ENCODE measurements around the gene NIBAN1.

NIBAN1 gene

GRCh38 chr1:184953600-184954219, 20.6 kb downstream of the NIBAN1 start:
- no peak for DNase-seq (ENCODE audit: low read depth, low spot score)
- Histone ChIP-seq H3K27ac (no peak overlapping the region), H3K4me3 (no peak overlapping the region), H3K9ac (ENCODE audit: insufficient read length) (no peak overlapping the region), H3K36me3 (ENCODE audit: insufficient read depth, low read length) (peaks cover 5% of the 10 kb centered on the region; the same call in 1 of the 2 replicates), H3K9me3 (ENCODE audit: low read depth, low read length) (no peaks in the 10 kb centered on the region)
- TF ChIP-seq FOXP2 (optimal IDR thresholded peaks at IDR 0.05; ENCODE audit: control extremely low read depth, extremely low read length, insufficient read depth) (no peak), POLR2AphosphoS5 (IDR thresholded peaks at IDR 0.05; ENCODE audit: borderline replicate concordance, low read depth, low read length) (no peak), EZH2 (IDR thresholded peaks at IDR 0.05) (no peak)

GRCh38 chr1:184952428-184952827, 21.9 kb downstream of the NIBAN1 start:
- Histone ChIP-seq H3K9ac (ENCODE audit: insufficient read length) (no peak overlapping the region), H3K36me3 (ENCODE audit: insufficient read depth, low read length) (peaks cover 5% of the 10 kb centered on the region; the same call in 1 of the 2 replicates), H3K4me3 (no peak overlapping the region), H3K27ac (no peak overlapping the region), H3K9me3 (ENCODE audit: low read depth, low read length) (no peaks in the 10 kb centered on the region)
- DNase-seq (ENCODE audit: low read depth, low spot score): no peak
- TF ChIP-seq POLR2AphosphoS5 (IDR thresholded peaks at IDR 0.05; ENCODE audit: borderline replicate concordance, low read depth, low read length) (no peak), FOXP2 (optimal IDR thresholded peaks at IDR 0.05; ENCODE audit: control extremely low read depth, extremely low read length, insufficient read depth) (no peak), EZH2 (IDR thresholded peaks at IDR 0.05) (no peak)

- no peak for TF ChIP-seq EZH2 (IDR thresholded peaks at IDR 0.05)
- no peak for TF ChIP-seq POLR2AphosphoS5 (IDR thresholded peaks at IDR 0.05; ENCODE audit: borderline replicate concordance, low read depth, low read length)
- no peak for TF ChIP-seq FOXP2 (optimal IDR thresholded peaks at IDR 0.05; ENCODE audit: control extremely low read depth, extremely low read length, insufficient read depth)
- Histone ChIP-seq H3K9me3 (ENCODE audit: low read depth, low read length) (no peaks in the 10 kb centered on the region), H3K9ac (ENCODE audit: insufficient read length) (no peak overlapping the region), H3K4me3 (no peak overlapping the region), H3K27ac (no peak overlapping the region), H3K36me3 (ENCODE audit: insufficient read depth, low read length) (peaks cover 5% of the 10 kb centered on the region; the same call in 1 of the 2 replicates)
- no peak for DNase-seq (ENCODE audit: low read depth, low spot score)
Observed at GRCh38 chr1:184951788-184952187, 22.5 kb downstream of the NIBAN1 start.

GRCh38 chr1:184950906-184951305, 23.4 kb downstream of the NIBAN1 start:
- no peak overlapping the region for H3K9ac ChIP-seq (ENCODE audit: insufficient read length)
- TF ChIP-seq POLR2AphosphoS5 (IDR thresholded peaks at IDR 0.05; ENCODE audit: borderline replicate concordance, low read depth, low read length) (no peak), FOXP2 (optimal IDR thresholded peaks at IDR 0.05; ENCODE audit: control extremely low read depth, extremely low read length, insufficient read depth) (no peak), EZH2 (IDR thresholded peaks at IDR 0.05) (no peak)
- no peak overlapping the region for H3K27ac ChIP-seq

GRCh38 chr1:184950227-184950626, 24.1 kb downstream of the NIBAN1 start:
- no peak overlapping the region for H3K27ac ChIP-seq
- TF ChIP-seq FOXP2 (optimal IDR thresholded peaks at IDR 0.05; ENCODE audit: control extremely low read depth, extremely low read length, insufficient read depth): no peak
- TF ChIP-seq EZH2 (IDR thresholded peaks at IDR 0.05): no peak
- no peak for TF ChIP-seq POLR2AphosphoS5 (IDR thresholded peaks at IDR 0.05; ENCODE audit: borderline replicate concordance, low read depth, low read length)
- no peak for DNase-seq (ENCODE audit: low read depth, low spot score)
- H3K36me3 ChIP-seq (ENCODE audit: insufficient read depth, low read length): no peaks in the 10 kb centered on the region
- no peaks in the 10 kb centered on the region for H3K9me3 ChIP-seq (ENCODE audit: low read depth, low read length)
- H3K9ac ChIP-seq (ENCODE audit: insufficient read length): no peak overlapping the region
- no peak overlapping the region for H3K4me3 ChIP-seq

More at GRCh38 chr1:184950906-184951305, 23.4 kb downstream of the NIBAN1 start:
- Histone ChIP-seq H3K36me3 (ENCODE audit: insufficient read depth, low read length) (peaks cover 3% of the 10 kb centered on the region; the same call in 1 of the 2 replicates), H3K4me3 (no peak overlapping the region), H3K9me3 (ENCODE audit: low read depth, low read length) (no peaks in the 10 kb centered on the region)
- no peak for DNase-seq (ENCODE audit: low read depth, low spot score)

GRCh38 chr1:184947497-184948256, 26.6 kb downstream of the NIBAN1 start:
- no peak overlapping the region for H3K27ac ChIP-seq

GRCh38 chr1:184945678-184946412, 28.5 kb downstream of the NIBAN1 start:
- DNase-seq (ENCODE audit: low read depth, low spot score): no peak
- no peak overlapping the region for H3K27ac ChIP-seq

More at GRCh38 chr1:184947497-184948256, 26.6 kb downstream of the NIBAN1 start:
- TF ChIP-seq POLR2AphosphoS5 (IDR thresholded peaks at IDR 0.05; ENCODE audit: borderline replicate concordance, low read depth, low read length): no peak
- Histone ChIP-seq H3K9me3 (ENCODE audit: low read depth, low read length) (no peaks in the 10 kb centered on the region), H3K36me3 (ENCODE audit: insufficient read depth, low read length) (peaks cover 7% of the 10 kb centered on the region; the same call in 1 of the 2 replicates), H3K4me3 (no peak overlapping the region), H3K9ac (ENCODE audit: insufficient read length) (no peak overlapping the region)
- DNase-seq (ENCODE audit: low read depth, low spot score): no peak

GRCh38 chr1:184945029-184945428, 29.3 kb downstream of the NIBAN1 start:
- TF ChIP-seq EZH2 (IDR thresholded peaks at IDR 0.05): no peak
- TF ChIP-seq FOXP2 (optimal IDR thresholded peaks at IDR 0.05; ENCODE audit: control extremely low read depth, extremely low read length, insufficient read depth): no peak
- no peak for TF ChIP-seq POLR2AphosphoS5 (IDR thresholded peaks at IDR 0.05; ENCODE audit: borderline replicate concordance, low read depth, low read length)
- no peak overlapping the region for H3K9ac ChIP-seq (ENCODE audit: insufficient read length)
- H3K9me3 ChIP-seq (ENCODE audit: low read depth, low read length): no peaks in the 10 kb centered on the region
- no peak overlapping the region for H3K4me3 ChIP-seq
- DNase-seq (ENCODE audit: low read depth, low spot score): no peak
- H3K27ac ChIP-seq: no peak overlapping the region
- peaks cover 7% of the 10 kb centered on the region; the same call in 1 of the 2 replicates for H3K36me3 ChIP-seq (ENCODE audit: insufficient read depth, low read length)

More at GRCh38 chr1:184945678-184946412, 28.5 kb downstream of the NIBAN1 start:
- Histone ChIP-seq H3K4me3 (no peak overlapping the region), H3K36me3 (ENCODE audit: insufficient read depth, low read length) (peaks cover 7% of the 10 kb centered on the region; the same call in 1 of the 2 replicates), H3K9ac (ENCODE audit: insufficient read length) (no peak overlapping the region), H3K9me3 (ENCODE audit: low read depth, low read length) (no peaks in the 10 kb centered on the region)
- no peak for TF ChIP-seq POLR2AphosphoS5 (IDR thresholded peaks at IDR 0.05; ENCODE audit: borderline replicate concordance, low read depth, low read length)
- TF ChIP-seq EZH2 (IDR thresholded peaks at IDR 0.05): no peak
- no peak for TF ChIP-seq FOXP2 (optimal IDR thresholded peaks at IDR 0.05; ENCODE audit: control extremely low read depth, extremely low read length, insufficient read depth)

Measured in SK-N-MC (cell line).